NCI-H69 (cell line): Measurements from ENCODE around the gene MRTFA.

Source experiments
- DNase-seq: peaks from one replicate; lab custom pipeline; 2025; lab: John Stamatoyannopoulos, UW

Gene MRTFA

DNA sequence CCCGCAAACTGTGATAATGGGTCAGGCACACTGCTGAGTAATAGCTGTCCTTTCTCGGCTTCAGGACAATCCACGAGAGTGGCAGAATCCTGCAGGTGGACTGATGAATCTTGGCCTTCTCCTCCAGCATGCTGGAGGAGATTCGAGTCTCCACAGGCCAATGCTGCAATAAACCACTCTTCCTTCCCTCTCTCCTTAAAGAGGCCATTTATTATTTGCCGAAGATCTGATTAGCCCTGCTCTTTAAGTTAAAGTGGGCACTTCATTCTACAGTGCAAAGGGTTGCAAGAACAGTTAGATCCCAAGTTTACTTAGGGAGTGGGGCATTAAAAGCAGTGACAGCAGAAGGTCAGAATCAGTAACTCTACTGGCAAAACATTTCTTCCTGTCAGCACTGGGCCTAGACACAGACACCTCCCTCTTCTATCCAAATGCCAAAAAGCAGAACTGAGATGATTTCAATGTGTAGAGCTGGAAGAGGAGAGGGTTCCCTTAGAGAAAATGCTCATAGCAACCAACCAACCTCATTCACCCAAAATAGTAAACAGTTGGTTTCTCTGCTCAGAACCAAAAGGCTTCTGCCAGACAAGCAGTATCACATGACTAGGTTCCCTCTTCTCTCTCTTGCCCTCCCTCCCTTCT is 144.4 kb downstream of the MRTFA start:
- no peak for DNase-seq

GRCh38 chr22:40487663-40488249 is 148.8 kb downstream of the MRTFA start:
- DNase-seq: peak; percentile 52

- DNase-seq: no peak
Measured at GRCh38 chr22:40486962-40487602, 149.4 kb downstream of the MRTFA start.

GRCh38 chr22:40485813-40486667 is 150.5 kb downstream of the MRTFA start:
- DNase-seq: no peak

DNA sequence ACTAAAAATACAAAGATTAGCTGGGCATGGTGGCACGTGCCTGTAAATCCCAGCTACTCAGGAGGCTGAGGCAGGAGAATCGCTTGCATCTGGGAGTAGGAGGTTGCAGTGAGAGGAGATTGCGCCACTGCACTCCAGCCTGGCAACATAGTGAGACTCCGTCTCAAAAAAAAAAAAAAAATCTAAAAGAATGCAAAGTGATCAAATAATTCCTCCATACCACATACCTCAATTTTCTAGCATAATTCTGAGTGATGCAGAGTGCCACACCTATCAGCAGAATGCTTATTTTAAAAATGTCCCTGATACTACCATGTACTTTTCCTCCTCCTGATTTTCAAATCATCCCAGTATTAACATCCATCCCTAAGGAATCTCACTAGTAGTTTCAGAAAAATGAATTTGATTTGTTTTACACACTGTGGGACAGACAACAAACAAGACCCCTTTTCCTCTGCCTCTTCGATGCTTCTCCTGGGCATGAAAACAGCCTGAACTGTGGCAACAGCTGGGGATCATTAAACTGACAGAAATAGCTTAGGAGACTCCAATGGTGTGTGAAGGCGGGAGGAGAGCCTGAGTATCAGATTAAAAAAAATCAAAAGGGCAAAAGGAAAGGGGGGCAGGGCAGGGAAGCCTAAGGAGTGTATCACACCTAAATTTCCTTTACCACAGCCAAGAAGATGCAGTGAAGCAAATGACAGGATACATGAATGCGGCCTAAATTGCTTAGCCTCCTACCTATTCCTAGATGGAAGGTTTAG is 151.4 kb downstream of the MRTFA start:
- peak; percentile 15 for DNase-seq

DNA sequence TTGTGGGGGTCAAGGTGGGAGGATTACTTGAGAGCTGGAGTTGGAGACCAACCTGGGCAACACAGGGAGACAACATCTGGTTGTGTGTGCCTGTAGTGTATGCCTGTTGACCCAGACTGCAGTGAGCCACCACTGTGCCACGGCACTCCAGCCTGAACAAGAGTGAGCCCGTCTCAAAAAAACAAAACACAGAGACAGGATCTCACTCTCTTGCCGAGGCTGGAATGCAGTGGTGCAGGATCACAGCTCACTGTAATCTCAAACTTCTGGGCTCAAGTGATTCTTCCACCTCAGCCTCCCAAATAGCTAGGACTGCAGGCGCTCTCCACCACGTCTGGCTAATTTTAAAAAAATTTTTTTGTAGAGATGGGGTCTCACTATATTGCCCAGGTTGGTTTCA is 153.6 kb downstream of the MRTFA start:
- DNase-seq: no peak

- DNase-seq: no peak
Measured at GRCh38 chr22:40482391-40482790, 154.1 kb downstream of the MRTFA start.

DNA sequence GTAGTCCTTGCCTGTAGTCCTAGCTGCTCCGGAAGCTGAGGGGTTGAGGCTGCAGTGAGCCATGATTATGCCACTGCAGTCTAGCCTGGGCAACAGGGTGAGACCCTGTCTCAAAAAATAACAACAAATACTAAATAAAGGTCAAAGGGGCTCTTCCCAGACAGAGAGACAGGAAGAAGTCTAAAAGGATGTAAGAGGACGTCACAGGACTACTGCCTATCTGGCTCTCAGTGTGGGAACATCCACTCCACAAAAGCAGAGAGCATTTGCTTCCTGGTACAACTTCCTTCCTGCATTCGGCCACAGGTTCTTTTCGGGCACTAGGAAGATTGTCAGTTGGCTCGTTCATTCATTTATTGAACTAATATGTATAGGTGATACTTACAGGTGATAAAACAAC is 155.5 kb downstream of the MRTFA start:
- DNase-seq: no peak

GRCh38 chr22:40479887-40480538 is 156.5 kb downstream of the MRTFA start:
- DNase-seq: no peak

DNA sequence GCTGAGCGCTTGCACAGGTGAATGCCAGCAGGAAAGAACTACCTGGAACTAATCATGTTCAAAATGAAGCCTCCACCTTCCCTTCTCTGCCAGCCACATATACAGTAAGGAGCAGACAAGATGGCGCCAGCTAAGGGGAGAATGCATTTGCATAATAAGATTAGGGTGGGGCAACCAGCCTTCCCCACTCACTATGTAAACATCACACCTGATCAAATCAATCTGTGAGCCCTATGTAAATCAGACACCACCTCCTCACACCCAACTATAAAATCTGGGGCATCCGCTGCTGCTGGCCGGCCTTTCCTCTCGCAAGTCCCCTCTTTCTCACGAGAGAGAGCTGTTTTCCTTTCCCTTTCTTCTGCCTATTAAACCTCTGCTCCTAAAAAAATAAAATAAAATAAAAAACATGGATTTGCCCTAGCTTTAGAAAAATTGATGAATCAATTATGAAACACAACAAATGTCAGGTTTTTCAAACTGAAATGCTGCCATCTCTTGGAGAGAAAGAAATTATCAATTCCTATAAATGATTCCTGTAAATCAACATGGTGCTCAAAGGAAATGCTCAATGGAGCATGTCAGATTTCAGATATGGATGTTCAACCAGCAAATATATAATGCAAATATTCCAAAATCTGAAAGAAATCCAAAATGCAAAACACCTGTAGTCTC is 157.3 kb downstream of the MRTFA start:
- DNase-seq: peak; percentile 23

GRCh38 chr22:40478338-40479125 is 158.0 kb downstream of the MRTFA start:
- DNase-seq: no peak

DNA sequence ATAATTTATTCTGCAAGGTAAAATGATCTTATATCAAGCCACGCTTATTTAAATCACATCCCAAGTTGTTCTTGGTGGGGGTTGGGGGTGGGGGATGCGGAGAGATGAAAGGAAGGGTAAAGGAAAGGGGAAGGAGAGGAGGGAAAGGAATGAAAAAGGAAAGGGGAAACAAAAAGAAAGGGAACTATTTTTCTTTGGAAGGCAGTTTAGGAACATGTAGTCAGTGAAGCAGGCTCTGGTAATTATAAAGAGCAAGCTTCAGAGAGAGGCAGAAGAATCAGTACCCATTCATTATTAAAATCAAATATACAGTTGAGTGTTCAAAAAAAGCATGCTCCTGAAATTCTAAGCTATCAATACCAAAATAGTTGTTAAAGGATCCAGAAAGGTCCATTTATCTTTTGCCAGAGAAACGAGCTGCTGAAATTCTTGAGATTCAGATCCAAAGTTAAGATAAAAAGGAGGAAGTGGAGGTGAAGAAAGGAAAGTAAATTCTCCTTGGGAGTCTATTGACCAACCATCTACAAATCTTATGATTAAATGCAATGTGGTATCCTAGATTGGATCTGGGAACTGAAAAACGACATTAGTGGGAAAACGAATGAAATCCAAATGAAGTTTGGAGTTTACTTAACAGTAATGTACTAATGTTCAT is 158.7 kb downstream of the MRTFA start:
- no peak for DNase-seq

DNA sequence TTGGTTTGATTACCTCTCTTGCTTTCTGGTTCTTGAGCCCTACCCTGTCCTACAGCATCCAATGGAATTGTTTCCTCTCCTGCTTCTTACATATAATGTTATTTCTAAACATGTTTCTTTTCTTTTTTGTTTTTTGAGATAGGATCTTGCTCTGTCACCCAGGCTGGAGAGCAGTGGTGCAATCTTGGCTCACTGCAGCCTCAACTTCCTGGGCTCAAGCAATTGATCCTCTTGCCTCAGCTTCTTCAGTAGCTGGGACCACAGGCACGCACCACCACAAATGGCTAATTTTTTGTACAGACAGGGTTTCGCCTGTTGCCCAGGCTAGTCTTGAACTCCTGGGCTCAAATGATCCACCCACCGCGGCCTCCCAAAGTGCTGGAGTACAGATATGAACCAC is 160.2 kb downstream of the MRTFA start:
- DNase-seq: no peak

DNA sequence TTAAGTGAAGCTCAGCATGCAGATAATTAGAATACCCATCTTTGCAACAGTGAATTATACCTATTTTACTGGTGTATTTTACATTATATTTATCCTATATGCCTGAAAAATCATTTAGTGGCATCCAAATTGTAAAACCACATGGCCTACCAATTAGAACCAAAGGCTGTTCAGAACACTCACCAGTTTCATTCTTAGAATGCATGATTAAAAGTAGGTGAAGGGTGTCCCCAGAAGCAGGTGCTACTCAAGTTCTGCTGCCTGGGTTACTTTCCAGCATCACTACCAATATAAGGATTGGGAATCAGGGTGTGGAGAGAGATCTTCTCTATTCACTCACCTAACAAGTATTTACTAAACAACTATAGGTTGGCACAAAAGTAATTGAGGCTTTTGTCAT is 162.8 kb downstream of the MRTFA start:
- DNase-seq: no peak

DNA sequence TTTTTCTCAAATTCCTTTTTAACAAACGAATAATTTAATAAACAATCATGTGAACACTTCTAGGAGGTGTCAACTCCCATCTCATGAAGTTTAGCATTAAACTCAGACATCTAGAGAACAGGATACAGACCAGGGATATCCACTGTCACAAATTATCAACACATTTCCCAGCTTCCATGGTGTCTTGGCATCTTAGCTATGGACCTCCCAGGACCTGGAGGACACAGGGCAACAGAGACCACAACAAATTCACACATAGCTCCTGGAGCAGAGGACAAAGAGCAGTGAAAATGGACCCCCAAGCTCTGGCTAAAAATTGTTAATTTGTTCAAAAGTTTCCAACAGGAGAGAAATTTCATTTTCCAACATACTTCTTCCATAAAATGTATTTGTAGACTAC is 163.9 kb downstream of the MRTFA start:
- DNase-seq: no peak

- no peak for DNase-seq
Measured at GRCh38 chr22:40472051-40472450, 164.5 kb downstream of the MRTFA start.

DNA sequence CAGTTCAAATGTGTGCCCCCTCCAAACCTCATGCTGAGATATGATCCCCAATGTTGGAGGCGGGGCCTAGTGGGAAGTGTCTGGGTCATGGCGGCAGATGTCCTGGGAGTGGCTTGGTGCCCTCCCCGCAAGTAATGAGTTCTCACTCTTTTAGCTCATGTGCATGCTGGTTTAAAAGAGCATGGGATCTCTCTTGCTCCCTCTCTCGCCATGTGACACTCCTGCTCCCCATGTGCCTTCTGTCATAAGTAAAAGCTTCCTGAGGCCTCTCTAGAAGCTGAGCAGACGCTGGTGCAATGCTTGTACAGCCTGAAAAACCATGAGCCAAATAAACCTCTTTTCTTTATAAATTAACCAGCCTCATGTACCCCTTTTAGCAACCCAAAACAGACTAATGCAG is 167.3 kb downstream of the MRTFA start:
- peak; percentile 17 for DNase-seq

DNA sequence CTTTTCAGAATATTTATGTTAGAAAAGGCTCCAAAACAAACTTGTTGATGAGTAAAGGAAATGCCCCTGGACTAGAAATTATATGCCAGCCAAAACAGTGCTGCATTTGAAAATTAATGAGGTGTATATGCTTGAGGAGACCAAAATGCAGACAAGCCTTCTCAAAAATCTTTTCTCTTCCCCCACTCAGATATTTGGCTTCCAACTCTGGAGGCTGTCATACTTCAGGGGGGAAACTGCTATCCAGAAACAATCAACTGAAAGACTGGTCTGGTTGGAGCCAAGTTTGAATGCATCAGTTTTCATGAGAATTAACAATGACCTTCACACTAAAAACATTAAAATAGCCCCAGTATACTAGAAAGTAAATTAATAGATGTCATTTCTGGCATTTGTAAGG is 167.9 kb downstream of the MRTFA start:
- no peak for DNase-seq

- no peak for DNase-seq
Measured at GRCh38 chr22:40466976-40467375, 169.5 kb downstream of the MRTFA start.

- DNase-seq: no peak
Measured at GRCh38 chr22:40463683-40464082, 172.8 kb downstream of the MRTFA start.
